Left lobe of liver (tissue), 2 donors: ENCODE measurements around the gene ADRM1. TPM values are rescaled to one million over a fixed set of nuclear protein-coding genes. Genes with fewer than 3 reads are reported as not detected.

Experiments used
- ATAC-seq: fragments of 200-7000 bp; cut with Tn5 transposase; one replicate; pipeline ENCODE4 v1.9.1; 2020; ENCODE audit warnings: mild to moderate bottlenecking, moderate library complexity
- DNase-seq: peaks from one replicate; pipeline ENCODE4 v3.0.0-alpha.2; 2020; ENCODE audit warnings: low spot score
- total RNA-seq: library from RNA; stranded (reverse); gene quantifications from one replicate; pipeline ENCODE4 v1.2.1, GENCODE V29; 2021
- donor health status: DM: no; HTN: no; CAD: no; lungs with moderate emphysema.
- donor health status: DM: no; HTN: yes; CAD: no.

Gene ADRM1
- total RNA-seq, 1 donor from 2014 or later: 61.0 TPM

GRCh38 chr20:62353289-62354030 is 50.7 kb downstream of the ADRM1 start:
- DNase-seq: no peak
- ATAC-seq: peak; percentile 31

GRCh38 chr20:62354031-62354808 is 51.4 kb downstream of the ADRM1 start:
- DNase-seq (no peak), ATAC-seq (no peak)

GRCh38 chr20:62354811-62355341 is 52.1 kb downstream of the ADRM1 start:
- ATAC-seq (no peak), DNase-seq (no peak)

- ATAC-seq: peak; percentile 43
- peak; percentile 78 for DNase-seq
Measured at GRCh38 chr20:62355516-62355877, 52.7 kb downstream of the ADRM1 start.

- ATAC-seq: no peak
- no peak for DNase-seq
Measured at GRCh38 chr20:62355878-62356588, 53.2 kb downstream of the ADRM1 start.

GRCh38 chr20:62356589-62357186 is 53.9 kb downstream of the ADRM1 start:
- DNase-seq: no peak
- ATAC-seq: no peak

GRCh38 chr20:62357187-62357667 is 54.4 kb downstream of the ADRM1 start:
- peak; percentile 0 for ATAC-seq
- DNase-seq: no peak

GRCh38 chr20:62357681-62358080 is 54.9 kb downstream of the ADRM1 start:
- ATAC-seq (no peak), DNase-seq (no peak)

Other genes with a start within 250 kb of the ADRM1 start
- gene TAF4, start 237.1 kb upstream of the ADRM1 start, total RNA-seq: 11.3 TPM
- 19.6 TPM for gene LSM14B, start 180.5 kb upstream of the ADRM1 start, total RNA-seq
- gene PSMA7, start 159.6 kb upstream of the ADRM1 start, total RNA-seq: 138 TPM
- gene SS18L1, start 159.2 kb upstream of the ADRM1 start, total RNA-seq: 33.4 TPM
- gene MTG2, start 120.0 kb upstream of the ADRM1 start, total RNA-seq: 31.0 TPM
- gene HRH3, start 82.7 kb upstream of the ADRM1 start, total RNA-seq: not detected
- gene OSBPL2, start 64.5 kb upstream of the ADRM1 start, total RNA-seq: 21.1 TPM
- gene LAMA5, start 64.3 kb downstream of the ADRM1 start, total RNA-seq: 112 TPM
- 432 TPM for gene RPS21, start 84.1 kb downstream of the ADRM1 start, total RNA-seq
- gene CABLES2, start 104.3 kb downstream of the ADRM1 start, total RNA-seq: 1.8 TPM
- not detected for gene RBBP8NL, start 124.5 kb downstream of the ADRM1 start, total RNA-seq
- 0.48 TPM for gene GATA5, start 173.0 kb downstream of the ADRM1 start, total RNA-seq